HG03135 (cell line): ENCODE data around the gene NXPE2.
"Not testable (repeated sequence)": the region's sequence is repeated elsewhere in the genome, so short reads cannot be mapped to it uniquely, and the experiment has no call there.

Experiments
- ATAC-seq: cut with Tn5 transposase; IDR thresholded peaks from one replicate; pipeline ENCODE4 v1.9.1; 2021; ENCODE audit warnings: mild to moderate bottlenecking, moderate library complexity; ENCODE audit not compliant: unreplicated experiment

The NXPE2 gene

GRCh38 chr11:114678125-114679036 lies at the start of gene NXPE2:
Gene NXPE2, plus strand, starts transcription at chr11:114678527. Its CDS starts 49 bp downstream, at chr11:114678576.
- ATAC-seq: no peak

DNA sequence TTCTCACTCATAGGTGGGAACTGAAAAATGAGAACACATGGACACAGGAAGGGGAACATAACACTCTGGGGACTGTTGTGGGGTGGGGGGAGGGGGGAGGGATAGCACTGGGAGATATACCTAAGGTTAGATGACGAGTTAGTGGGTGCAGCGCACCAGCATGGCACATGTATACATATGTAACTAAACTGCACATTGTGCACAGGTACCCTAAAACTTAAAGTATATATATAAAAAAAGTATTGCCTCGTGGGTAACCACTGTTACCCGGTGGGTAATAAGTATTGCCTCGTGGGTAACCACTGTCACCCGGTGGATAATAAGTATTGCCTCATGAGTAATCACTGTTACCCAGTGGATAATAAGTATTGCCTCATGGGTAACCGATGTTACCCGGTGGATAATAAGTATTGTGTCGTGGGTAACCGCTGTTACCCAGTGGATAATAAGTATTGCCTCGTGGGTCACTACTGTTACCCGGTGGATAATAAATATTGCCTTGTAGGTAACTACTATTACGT lies 46.8 kb upstream of the NXPE2 start:
- ATAC-seq: not testable (repeated sequence)

DNA sequence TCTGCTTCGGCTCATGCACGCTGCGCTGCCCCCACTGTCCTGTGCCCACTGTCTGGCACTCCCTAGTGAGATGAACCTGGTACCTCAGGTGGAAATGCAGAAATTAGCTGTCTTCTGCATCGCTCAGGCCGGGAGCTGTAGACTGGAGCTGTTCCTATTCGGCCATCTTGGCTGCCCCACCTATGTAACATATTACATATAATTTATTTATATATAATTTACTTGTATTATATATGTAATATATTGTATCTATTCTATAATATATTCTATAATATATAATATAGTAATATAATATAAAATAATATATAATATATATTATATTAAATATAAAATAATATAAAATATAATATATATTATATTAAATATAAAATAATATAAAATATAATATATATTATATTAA lies 38.9 kb upstream of the NXPE2 start:
- ATAC-seq: not testable (repeated sequence)

DNA sequence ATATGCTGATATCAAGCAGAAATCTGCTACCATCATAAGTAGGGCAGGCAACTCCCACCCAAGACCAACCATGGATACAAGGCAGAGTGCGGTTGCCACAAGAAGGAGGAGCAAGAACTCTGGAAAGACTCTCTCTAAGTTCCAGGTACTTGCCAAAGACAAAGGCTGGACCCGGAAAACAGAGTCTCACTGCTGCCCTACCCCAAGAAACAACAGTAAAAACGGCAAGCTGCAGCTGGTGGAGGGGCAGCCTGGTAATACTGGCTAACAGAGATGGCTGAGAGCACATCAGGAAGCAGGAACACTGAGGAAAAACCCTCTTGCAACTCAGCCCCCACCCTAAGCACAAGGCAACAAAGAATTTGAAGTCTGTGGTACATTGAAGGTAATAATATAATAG lies 27.7 kb upstream of the NXPE2 start:
- ATAC-seq: no peak

DNA sequence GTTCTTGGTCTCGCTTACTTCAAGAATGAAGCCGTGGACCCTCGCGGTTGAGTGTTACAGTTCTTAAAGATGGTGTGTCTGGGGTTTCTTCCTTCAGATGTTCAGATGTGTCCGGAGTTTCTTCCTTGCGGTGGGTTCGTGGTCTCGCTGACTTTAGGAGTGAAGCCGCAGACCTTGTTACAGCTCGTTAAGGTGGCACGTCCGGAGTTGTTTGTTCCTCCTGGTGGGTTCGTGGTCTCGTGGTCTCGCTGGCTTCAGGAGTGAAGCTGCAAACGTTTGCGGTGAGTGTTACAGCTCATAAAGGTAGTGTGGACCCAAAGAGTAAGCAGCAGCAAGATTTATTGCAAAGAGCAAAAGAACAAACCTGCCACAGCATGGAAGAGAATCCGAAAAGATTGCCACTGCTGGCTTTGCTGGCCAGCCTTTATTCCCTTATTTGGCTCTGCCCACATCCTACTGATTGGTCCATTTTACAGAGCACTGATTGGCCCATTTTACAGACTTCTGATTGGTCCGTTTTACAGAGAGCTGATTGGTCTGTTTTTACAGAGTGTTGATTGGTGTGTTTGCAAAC lies 27.1 kb upstream of the NXPE2 start:
- ATAC-seq: no peak

- ATAC-seq: no peak
Measured at GRCh38 chr11:114653148-114653547, 25.2 kb upstream of the NXPE2 start.

GRCh38 chr11:114664641-114665040 lies 13.7 kb upstream of the NXPE2 start:
- ATAC-seq: no peak

DNA sequence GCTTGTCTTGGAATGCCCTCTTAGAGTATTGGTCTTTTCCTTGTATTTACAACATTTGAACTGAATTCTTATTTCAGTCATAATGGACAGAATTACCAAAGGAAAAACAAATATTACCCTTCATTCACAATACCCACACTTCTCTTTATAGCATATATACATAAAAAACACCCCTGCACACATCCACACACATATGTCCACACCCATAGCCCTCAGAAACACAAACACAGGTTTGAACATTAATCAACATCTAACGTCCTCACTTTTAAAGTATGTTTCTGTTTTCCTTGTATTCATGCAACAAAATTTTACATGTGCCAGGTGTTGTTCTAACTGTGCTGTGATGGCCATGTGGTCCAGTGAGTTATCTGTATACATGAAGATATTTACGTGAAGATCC lies 11.6 kb upstream of the NXPE2 start:
- no peak for ATAC-seq

- ATAC-seq: no peak
Measured at GRCh38 chr11:114668109-114668508, 10.2 kb upstream of the NXPE2 start.

DNA sequence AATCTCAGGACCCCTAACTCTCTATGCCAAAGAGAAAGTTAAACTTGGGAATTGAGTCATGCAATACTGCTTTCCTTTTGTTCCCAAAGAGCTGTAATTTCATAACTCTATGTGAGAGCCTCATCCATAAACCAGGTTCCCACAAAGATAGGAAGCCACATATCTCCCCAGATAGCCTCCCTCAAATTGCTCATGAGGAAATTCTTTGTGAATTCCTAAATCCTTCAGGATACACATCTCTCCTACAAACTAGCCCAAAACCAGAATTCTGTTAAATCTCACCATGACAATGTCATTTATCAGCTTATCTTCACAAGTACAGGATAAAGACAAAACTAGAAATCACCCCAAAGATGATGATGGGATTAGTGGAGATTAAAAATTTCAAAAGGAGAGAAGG lies 4.7 kb upstream of the NXPE2 start:
- ATAC-seq: no peak

- no peak for ATAC-seq
Measured at GRCh38 chr11:114679505-114679904, 1.2 kb downstream of the NXPE2 start.

DNA sequence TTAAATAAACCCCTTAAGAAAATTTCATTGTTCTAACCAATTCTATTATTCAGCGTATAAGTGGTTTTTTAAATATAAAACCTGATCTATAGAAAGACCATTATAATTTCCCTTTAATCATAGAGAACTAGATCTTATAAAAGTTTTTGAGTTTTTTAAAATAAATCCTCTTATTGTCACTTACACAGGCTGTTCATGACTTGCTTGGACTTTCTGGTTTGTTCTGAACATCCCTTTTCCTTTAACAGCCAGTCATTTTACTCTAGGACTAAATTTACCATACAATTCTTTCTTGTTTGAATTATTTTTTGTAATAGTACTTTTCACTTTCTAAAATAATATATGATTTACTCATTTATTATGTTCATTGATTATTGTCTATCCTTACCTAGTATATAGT lies 4.7 kb downstream of the NXPE2 start:
- ATAC-seq: no peak

DNA sequence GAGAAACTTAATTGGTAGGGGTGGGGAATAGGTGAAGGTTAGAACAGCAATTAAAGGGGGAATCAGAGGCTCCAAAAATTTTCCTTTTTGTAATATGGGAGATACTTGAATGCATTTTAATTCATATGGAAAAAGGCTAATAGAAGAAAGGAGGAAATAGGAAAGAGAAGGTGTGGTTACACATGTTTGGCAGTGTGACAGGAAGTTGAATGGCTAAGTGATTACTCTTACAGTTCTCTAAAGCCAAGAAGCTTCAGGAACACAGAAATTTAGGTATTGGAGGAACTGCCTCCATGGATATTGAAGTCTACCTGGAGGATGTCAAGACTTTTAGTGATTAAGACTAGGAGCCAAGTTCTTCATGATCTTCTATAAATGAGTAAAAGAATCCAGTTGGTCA lies 6.3 kb downstream of the NXPE2 start:
- ATAC-seq: no peak

- ATAC-seq: no peak
Measured at GRCh38 chr11:114685097-114685496, 6.8 kb downstream of the NXPE2 start.

GRCh38 chr11:114705280-114706024 lies 27.1 kb downstream of the NXPE2 start:
- no peak for ATAC-seq

DNA sequence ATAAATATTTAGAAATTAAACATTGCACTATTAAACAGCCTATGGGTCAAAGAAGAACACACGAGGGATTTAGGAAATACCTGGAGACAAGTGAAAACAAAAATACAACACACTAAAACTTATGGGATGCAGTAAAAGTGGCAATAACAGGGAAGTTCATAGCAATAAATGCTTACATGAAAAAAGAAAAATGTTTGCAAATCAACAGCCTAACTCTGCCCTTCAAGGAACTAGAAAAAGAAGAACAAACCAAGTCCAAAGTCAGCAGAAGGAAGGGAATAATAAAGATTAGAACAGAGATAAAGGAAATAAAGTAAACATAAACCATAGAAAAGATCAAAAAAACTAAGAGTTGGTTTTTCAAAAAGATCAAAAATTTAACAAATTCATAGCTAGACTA lies 31.6 kb downstream of the NXPE2 start:
- ATAC-seq: no peak

GRCh38 chr11:114713756-114714155 lies 35.4 kb downstream of the NXPE2 start:
- no peak for ATAC-seq

DNA sequence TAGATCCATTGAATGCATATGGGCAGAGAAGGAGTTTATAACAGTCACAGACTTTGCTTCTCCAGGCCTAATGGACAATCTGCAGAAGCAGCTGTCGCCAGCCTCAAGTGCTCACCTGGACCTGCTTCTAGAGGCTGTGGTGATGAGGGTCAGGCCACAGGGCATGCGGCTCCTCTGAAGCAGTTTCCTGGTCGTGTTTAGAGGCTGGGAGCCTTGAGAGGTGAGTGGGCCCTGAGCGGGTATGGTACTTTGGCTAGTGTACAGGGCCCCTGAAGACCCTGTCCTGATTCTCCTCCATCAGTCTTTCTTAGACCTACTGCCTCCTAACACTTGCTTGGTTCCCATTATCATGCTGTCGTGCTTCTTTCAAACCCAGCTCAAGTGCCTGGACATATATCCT lies 41.2 kb downstream of the NXPE2 start:
- no peak for ATAC-seq

DNA sequence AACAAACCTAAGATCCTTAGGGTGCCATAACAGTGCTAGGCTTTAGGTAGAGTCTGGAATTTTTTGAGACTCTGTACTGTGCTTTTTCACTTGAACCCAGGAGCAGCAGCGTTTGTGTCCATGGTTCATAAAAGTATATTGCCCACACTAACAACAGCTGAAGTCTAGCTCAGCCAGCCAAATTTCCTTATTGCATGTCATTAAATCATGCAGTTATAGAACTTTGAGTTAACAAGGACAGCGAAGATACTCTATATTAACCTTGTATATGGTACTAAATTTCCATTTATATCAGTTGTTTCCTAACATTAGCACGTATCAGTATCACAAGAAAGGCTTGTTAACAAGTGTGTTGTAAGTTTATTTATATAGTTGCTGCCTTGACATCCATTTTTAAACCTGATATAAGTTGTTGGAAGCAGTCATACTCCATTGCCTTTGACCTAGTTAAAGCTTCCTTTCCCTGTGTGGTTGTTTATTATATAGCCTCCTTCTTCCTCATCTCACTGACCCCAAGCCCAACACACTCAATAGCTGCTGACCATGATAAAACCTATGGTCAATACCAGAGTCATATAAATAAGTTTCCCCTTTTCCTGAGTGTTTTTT lies 46.7 kb downstream of the NXPE2 start:
- ATAC-seq: no peak

DNA sequence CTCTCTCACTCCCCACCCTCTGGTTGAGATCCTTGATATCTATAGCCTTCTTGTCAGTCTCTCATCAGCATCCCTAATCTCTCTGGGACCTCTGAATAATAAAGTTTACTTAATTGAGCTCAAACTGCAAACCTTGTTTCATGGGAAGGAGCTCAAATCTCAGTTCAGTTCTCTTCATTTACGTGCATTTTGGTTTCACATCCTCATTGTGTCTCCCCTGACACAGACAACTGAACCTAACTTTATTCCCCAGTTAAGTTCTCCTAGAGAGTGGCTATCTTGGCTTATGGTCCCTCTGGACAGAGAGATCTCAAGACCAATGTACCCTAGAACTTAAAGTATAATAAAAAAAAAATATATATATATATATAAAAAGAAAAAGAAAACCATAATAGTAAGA lies 47.3 kb downstream of the NXPE2 start:
- ATAC-seq: no peak

- no peak for ATAC-seq
Measured at GRCh38 chr11:114736806-114737205, 58.5 kb downstream of the NXPE2 start.
